Umbilical cord (tissue), 2 donors: Measurements from ENCODE around the gene TMBIM6. TPM values are rescaled to one million over a fixed set of nuclear protein-coding genes. Genes with fewer than 3 reads are reported as not detected.
"Not testable (repeated sequence)": the region's sequence is repeated elsewhere in the genome, so short reads cannot be mapped to it uniquely, and the experiment has no call there.

Source experiments
- DNase-seq: peaks from one replicate; pipeline ENCODE4 v3.0.0-alpha.2; 2015; ENCODE audit warnings: low spot score
- total RNA-seq: library from RNA; depleted of rRNA; stranded (reverse); fragments of >200 nt; gene quantifications from one replicate; pipeline ENCODE4 v1.2.3, GENCODE V29; 2014; ENCODE audit warnings: low replicate concordance; ENCODE audit not compliant: insufficient read depth

TMBIM6 gene, protein sequence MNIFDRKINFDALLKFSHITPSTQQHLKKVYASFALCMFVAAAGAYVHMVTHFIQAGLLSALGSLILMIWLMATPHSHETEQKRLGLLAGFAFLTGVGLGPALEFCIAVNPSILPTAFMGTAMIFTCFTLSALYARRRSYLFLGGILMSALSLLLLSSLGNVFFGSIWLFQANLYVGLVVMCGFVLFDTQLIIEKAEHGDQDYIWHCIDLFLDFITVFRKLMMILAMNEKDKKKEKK
- total RNA-seq, result 293 TPM

- DNase-seq, result peak; percentile 100
These were observed at the start of gene TMBIM6 for GRCh38 chr12:49740930-49741881. Gene TMBIM6 (plus strand): TSS chr12:49741557. CDS start chr12:49752494, 10,937 bp downstream.

GRCh38 chr12:49692851-49693250, 48.5 kb upstream of the TMBIM6 start:
- DNase-seq, result no peak

DNA sequence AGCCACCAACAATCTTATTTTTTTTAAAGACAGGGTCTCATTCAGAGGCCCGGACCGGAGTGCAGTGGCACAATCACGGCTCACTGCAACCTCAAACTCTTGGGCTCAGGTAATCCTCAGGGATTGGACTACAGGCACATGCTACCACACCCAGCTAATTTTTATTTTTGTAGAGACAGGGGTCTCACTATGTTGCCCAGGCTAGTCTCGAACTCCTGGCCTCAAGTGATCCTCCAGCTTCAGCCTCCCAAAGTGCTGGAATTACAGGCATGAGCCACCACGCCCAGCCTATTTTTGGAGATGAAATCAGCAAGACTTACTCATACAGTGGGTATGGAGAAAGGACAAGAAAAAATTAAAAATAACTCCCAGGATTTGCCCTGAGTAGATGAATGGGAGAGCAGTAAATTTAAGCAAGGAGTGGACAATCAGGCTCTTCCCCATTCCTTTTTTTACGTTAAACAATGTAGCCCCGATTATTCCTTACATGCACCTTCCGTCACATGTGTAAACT, 47.4 kb upstream of the TMBIM6 start:
- no peak for DNase-seq

DNA sequence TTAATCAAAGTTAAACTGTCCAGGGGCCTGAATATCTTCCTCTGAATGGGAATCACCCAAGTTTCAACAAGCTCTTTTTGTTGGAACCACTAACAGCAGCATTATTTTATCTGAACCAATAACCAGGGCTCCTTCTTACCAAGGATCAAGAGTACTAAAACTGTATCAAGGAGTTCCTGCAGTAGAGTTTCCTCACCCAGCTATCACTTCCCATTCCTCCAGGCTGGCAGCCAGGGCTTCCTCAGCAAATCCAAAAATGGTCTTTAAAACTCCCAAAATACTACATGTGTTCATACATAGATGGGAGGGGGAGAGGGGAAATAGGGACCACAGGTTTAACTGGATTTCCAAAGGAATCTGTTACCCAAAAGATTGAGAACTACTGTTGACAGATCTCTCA, 44.6 kb upstream of the TMBIM6 start:
- DNase-seq, result no peak

GRCh38 chr12:49697808-49698207, 43.5 kb upstream of the TMBIM6 start:
- DNase-seq, result no peak

- peak; percentile 38 for DNase-seq
These were observed 42.5 kb upstream of the TMBIM6 start for GRCh38 chr12:49698619-49699545.

DNA sequence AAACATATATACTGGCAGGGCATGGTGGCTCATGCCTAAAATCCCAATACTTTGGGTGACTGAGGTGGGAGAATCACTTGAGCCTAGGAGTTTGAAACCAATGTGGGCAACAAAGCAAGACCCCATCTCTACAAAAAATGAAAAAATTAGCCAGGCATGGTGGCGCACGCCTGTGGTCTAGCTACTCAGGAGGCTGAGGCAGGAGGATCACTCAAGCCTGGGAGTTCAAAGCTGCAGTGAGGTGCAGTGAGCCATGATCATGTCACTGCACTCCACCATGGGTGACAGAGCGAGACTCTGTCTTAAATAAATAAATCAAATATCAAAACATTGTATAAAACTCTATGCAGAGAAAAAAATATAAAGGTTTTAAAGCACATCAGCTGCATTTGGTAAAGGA, 39.3 kb upstream of the TMBIM6 start:
- DNase-seq, result no peak

DNA sequence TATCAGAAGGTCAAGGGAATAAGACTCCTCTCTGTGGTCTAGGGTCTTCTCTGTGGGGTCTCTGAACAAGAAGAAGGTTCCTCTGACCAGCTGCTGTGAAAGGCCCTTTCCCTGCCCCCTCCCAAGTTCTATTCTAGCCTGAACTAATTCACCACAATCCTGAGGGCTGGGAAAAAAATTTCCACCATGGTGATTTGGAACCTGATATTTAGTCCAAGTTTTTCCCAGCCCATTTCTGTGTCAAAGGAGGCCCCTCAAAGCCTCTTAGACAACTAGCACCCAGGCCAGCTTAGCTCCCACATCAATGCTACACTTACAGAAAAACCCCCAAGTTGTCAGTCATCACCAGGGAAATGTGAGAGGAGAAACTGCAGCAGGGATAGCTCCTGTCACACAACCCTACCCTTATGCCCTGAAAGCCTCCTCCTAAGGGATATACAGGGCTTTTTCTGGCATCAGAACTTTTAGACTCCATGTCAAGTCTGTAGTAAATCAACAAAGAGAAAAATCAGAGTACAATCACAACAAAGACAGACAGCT, 38.6 kb upstream of the TMBIM6 start:
- no peak for DNase-seq

DNA sequence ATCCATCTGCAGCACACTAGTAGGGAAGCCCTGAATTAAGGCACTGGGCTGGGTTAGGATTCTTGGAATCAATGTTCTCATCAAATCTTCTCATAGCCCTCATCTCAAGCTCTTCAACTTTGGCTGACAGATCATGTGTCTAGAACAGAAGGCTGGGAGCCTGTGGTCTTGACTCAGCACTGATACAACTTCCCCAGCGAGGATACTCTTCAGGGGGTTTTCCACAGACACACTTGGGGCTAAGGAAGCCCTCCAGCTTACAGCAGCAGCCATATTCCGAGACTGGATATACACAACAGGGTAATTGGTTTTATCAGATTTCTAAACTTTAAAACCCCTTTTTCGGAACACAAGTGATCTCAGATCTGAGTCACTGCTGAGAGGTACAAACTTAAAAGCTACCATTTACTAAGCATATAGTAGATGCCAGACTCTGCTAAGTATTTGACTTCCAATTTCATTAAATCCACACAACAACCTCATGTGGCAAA, 37.7 kb upstream of the TMBIM6 start:
- DNase-seq, result no peak

- DNase-seq, result peak; percentile 35
These were observed 35.8 kb upstream of the TMBIM6 start for GRCh38 chr12:49705479-49706134.

GRCh38 chr12:49706351-49707127, 34.8 kb upstream of the TMBIM6 start:
- peak; percentile 73 for DNase-seq

GRCh38 chr12:49707128-49707811, 34.1 kb upstream of the TMBIM6 start, which contains the start of gene FMNL3:
Gene FMNL3 (minus strand): TSS chr12:49707405. CDS start chr12:49707180, 225 bp downstream.
- peak; percentile 98 for DNase-seq

DNA sequence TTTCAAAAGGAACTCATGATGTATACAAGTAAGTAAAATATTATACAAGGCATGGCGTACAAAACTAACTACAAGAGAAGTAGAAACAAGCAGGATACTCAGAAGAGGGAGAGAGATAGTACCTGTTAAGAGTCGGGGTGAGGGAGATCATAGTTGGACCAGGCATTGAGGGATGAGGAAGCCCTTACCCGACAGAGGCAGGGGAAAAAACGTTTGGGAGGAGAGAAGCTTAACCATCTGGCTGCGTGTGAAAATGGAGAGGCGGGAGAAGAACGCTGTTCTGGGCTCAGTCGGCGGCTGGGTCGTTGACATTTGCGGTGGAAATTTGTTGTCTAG, 33.6 kb upstream of the TMBIM6 start:
- no peak for DNase-seq

- DNase-seq, result no peak
These were observed 32.5 kb upstream of the TMBIM6 start for GRCh38 chr12:49708851-49709250.

DNA sequence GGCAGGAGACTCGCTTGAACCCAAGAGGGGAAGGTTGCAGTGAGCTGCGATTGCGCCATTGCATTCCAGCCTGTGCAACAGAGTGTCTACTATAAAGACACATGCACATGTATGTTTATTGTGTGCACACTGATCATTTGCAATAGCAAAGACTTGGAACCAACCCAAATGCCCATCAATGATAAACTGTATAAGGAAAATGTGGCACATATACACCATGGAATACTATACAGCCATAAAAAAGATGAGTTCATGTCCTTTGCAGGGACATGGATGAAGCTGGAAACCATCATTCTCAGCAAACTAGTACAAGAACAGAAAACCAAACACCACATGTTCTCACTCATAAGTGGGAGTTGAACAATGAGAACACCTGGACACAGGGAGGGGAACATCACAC, 27.4 kb upstream of the TMBIM6 start:
- DNase-seq, result not testable (repeated sequence)

DNA sequence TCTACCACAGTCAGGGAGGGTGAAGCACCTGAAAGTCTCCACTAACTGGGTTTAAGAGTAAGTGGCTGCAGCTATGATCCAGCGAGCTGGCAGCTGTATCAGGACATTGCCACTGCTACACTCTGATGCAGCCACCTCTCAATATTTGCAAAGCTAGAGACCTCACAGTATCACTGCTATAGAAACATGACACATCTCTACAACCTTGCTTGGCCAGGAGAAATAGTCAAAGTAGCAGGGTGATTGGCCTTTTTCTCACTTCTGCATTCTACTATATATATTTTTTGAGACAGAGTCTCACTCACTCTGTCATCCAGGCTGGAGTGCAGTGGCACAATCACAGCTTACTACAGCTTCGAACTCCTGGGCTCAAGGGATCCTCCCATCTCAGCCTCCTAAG, 24.8 kb upstream of the TMBIM6 start:
- no peak for DNase-seq

DNA sequence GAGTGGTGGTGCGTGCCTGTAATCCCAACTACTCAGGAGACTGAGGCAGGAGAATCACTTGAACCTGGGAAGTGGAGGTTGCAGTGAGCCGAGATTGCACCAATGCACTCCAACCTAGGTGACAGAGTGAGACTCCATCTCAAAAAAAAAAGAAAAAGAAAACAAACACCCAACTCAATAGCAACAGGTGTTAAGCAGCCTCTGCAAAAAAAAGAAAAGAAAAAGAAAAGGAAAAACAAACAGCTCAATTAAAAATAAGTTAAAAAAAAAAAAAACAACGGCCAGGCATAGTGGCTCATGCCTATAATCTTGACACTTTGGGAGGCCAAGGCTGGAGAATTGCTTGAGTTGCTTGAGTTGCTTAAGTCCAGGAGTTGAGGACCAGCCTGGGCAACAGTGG, 23.6 kb upstream of the TMBIM6 start:
- DNase-seq, result not testable (repeated sequence)

- DNase-seq, result no peak
These were observed 21.1 kb upstream of the TMBIM6 start for GRCh38 chr12:49720214-49720613.

DNA sequence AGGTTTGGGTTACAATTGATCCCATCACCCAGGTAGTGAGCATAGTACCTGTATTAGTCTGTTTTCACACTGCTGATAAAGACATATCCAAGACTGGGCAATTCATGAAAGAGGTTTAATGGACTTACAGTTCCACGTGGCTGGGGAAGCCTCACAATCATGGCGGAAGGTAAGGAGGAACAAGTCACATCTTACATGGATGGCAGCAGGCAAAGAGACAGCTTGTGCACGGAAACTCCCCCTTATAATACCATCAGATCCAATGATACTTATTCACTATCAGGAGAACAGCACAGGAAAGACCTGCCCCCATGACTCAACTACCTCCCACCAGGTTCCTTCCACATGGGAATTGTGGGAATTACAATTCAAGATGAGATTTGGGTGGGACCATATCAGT, 20.0 kb upstream of the TMBIM6 start:
- not testable (repeated sequence) for DNase-seq
